Activated naive CD4-positive, alpha-beta T cell (primary cell): ENCODE results near the gene GLS2.
A peak's percentile ranks its signal among the peaks of the same experiment; 100 is the strongest.
"Not testable (repeated sequence)": the region's sequence is repeated elsewhere in the genome, so short reads cannot be mapped to it uniquely, and the experiment has no call there.

Source experiments
- DNase-seq, 4 experiments: peaks; one replicate each; lab custom pipeline; 2025; lab: John Stamatoyannopoulos, UW

The GLS2 gene

DNA sequence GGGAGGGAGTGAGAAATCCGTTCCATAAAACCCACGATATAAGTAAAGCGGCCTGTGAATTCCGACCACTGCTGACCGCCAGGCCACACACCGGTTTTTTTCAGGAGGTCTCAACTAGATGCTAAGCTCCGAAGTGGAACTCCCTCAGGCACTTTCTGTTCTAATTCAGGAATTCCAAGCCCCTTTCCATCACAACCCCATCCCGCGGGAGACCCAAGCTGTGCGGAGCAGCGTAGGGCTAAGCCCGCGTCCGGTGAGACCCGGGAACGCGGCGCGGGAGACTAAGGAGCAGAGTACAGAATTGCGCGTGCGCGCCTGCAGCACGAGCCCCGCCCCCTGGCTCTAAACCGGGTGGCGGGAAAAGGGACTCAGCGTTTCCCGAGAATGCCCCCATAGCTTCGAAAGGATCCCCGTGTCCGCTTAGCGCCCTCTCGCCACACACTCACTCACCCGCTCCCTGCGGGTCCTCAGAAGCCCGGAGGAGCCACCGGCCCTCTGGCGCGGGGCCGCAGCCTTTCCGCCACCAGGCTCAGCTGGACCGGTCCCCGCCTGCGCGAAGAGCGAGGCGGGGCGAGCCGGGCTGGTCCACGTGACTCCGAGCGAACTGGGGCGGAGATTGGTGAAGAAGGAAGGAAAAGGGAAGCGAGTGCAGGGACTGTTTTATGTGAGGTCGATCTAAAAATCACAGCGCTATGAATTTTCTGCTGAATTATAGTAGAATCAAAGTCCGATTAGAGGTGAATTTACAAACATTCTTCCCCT is 38.9 kb downstream of the GLS2 start, which contains the start of gene TIMELESS:
Gene TIMELESS, minus strand, starts transcription at position 567 of the 762 bp plus-strand sequence. CDS start 15,256 bp downstream, outside the sequence.
- peak; percentile 64 to 76 (median 72) for DNase-seq

DNA sequence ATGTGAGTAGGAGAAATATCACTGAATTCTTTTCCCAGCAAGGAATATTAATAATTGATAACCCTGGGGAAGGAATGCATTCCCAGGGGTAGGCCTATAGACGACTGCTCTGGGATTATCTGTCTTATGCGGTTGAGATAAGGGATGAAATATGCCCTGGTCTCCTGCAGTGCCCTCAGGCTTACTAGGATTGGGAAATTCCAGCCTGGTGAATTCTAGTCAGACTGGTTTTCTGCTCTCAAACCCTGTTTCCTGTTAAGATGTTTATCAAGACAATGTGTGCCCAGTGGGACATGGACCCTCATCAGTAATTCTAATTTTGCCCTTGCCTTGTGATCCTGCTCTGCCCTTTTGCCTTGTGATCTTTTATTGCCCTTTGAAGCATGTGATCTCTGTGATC is 44.8 kb downstream of the GLS2 start:
- DNase-seq = not testable (repeated sequence)

DNA sequence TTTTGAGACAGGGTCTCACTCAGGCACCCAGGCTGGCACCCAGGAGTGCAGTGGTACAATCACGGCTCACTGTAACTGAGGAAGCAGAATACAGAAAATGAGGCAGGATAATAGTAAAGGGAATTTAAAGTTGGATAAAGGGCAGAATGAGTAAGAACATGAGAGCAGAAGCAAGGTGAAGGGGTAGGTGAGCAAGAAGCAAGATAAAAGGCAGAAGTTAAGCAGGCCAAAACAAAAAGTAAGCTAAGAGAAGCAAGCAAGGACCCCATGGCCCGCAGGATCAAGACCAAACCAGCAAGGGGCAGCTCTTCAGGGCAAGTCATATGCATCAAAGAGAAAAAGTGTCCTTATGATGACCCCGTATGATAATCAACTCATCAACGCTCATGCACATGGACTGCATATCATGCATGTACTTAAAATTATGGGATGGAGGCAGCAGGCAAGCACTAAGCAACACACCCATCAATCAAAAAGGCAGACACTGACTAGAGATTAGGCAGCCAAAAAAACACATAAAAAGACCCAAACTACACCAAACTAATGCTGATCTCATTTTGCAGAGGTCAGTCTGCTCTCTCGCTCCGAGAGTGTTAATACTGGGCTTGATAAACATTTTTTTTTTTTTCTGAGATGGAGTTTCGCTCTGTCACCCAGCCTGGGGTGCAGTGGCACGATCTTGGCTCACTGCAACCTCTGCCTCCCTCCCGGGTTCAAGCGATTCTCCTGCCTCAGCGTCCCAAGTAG is 50.4 kb downstream of the GLS2 start:
- DNase-seq = no peak

DNA sequence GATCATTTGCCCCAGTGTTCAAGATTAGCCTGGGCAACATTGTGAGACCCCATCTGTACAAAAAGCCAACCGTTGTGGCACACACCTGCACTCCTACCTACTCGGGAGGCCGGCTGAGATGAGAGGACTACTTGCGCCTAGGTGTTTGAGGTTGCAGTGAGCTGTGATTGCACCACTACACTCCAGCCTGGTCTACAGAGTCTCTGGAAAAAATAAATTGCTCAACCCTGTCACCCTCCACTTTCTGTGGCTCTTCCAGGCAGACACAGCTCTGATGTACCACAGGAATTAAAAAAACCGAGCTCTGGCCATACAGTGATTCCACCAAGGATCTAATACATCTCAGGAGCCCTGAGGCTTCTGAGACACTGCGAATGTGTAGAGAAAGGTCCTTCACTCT is 53.1 kb downstream of the GLS2 start:
- no peak for DNase-seq

DNA sequence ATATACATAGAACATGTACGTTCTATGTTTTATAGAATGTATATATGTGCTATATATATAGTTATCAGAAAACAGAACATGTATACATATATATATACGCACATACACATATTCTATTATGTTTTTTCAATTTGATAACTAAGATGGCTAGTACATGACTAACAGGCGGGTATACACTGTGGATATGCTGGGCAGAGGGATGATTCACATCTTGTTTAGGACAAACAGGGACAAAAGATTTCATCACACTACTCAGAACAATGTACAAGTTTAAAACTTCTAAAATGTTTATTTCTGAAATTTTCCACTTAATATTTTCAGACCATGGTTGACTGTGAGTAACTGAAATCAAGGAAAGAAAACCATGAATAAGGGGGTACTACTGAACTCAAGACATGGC is 56.1 kb downstream of the GLS2 start:
- DNase-seq = no peak

DNA sequence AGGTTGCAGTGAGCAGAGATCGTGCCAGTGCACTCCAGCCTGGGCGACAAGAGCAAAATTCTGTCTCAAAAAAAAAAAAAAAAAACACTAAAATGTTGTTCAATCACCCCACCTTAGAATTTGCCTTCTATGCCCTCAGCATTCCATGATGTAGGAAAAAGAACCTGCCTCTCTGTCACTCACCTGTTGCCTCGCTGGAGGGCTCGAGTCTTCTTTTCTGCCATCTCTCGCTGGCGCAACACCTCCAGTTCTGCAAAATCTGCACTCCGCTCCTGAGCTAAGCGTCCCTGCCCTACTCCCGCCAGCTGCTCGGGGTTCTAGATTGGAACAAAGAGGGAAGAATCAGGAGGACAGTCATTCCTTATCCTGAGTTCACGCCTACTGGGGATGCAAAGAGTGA is 56.7 kb downstream of the GLS2 start:
- no peak for DNase-seq

DNA sequence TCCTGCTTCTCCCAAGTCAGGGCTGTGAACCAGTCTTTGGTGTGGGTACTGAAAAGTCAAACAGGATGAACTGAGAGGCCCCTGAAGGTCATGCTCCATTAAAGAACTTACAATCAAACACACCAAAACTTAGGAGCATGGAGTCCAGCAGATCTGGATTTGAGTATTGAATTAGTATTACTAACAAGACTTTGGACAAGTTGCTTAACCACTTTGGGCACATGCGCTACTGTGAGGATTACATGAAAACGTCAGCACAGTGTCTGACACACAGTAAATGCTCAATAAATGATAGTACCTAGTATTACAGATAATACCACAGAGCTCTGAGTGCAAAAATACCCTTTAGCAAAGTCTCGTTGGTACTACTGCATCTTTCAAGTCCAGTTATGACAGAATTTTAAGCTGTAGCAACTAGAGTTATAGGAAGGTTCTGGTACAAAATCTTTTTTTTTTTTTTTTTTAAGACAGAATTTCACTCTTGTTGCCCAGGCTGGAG is 62.0 kb downstream of the GLS2 start:
- DNase-seq = no peak

DNA sequence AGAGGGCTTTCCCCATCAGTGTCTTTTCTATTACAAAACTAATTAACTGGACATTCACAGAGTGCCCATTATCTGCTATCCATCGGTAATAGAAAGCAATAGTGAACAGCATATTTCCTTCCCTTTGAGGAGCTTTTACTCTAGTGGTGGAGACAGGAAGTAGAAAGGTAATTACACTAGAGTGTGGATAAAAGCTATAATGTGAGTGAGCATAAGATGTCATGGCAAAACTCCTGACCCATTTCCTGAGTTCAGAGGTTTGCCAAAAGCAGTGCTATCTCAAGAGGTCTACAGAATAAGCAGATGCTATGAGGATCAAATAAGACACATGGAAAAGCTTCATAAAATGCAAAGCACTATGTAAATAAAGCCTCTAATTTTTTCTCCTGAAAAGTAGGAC is 62.8 kb downstream of the GLS2 start:
- no peak for DNase-seq
